ENCODE data around the gene TFAP2C.

Gene TFAP2C

GRCh38 chr20:56589633-56590032 is 39.5 kb upstream of the TFAP2C start:
- no peak for DNase-seq (ENCODE audit: low read depth)
- TF ChIP-seq CTCF (conservative IDR thresholded peaks at IDR 0.05; ENCODE audit: low read length) = no peak
- no peak overlapping the region for H3K4me3 ChIP-seq (ENCODE audit: low read length)

- no peak for TF ChIP-seq CTCF (conservative IDR thresholded peaks at IDR 0.05; ENCODE audit: low read length)
- DNase-seq (ENCODE audit: low read depth) = no peak
- no peak overlapping the region for H3K4me3 ChIP-seq (ENCODE audit: low read length)
Measured at GRCh38 chr20:56590888-56591287, 38.2 kb upstream of the TFAP2C start.

- DNase-seq (ENCODE audit: low read depth) = no peak
- no peak for TF ChIP-seq CTCF (conservative IDR thresholded peaks at IDR 0.05; ENCODE audit: low read length)
- no peak overlapping the region for H3K4me3 ChIP-seq (ENCODE audit: low read length)
Measured at GRCh38 chr20:56592211-56592610, 36.9 kb upstream of the TFAP2C start.

GRCh38 chr20:56592817-56593216 is 36.3 kb upstream of the TFAP2C start:
- H3K4me3 ChIP-seq (ENCODE audit: low read length) = no peak overlapping the region
- no peak for DNase-seq (ENCODE audit: low read depth)
- TF ChIP-seq CTCF (conservative IDR thresholded peaks at IDR 0.05; ENCODE audit: low read length) = no peak

GRCh38 chr20:56595746-56596475 is 33.2 kb upstream of the TFAP2C start:
- no peak for DNase-seq (ENCODE audit: low read depth)
- no peak for TF ChIP-seq CTCF (conservative IDR thresholded peaks at IDR 0.05; ENCODE audit: low read length)

GRCh38 chr20:56601166-56601565 is 27.9 kb upstream of the TFAP2C start:
- no peak for TF ChIP-seq CTCF (conservative IDR thresholded peaks at IDR 0.05; ENCODE audit: low read length)
- DNase-seq (ENCODE audit: low read depth) = no peak
- no peak overlapping the region for H3K4me3 ChIP-seq (ENCODE audit: low read length)

More at GRCh38 chr20:56595746-56596475, 33.2 kb upstream of the TFAP2C start:
- H3K4me3 ChIP-seq (ENCODE audit: low read length) = no peak overlapping the region

GRCh38 chr20:56604673-56605072 is 24.4 kb upstream of the TFAP2C start:
- H3K4me3 ChIP-seq (ENCODE audit: low read length) = no peak overlapping the region
- no peak for DNase-seq (ENCODE audit: low read depth)
- TF ChIP-seq CTCF (conservative IDR thresholded peaks at IDR 0.05; ENCODE audit: low read length) = no peak
